Measurements from ENCODE around the gene INSRR. TPM values are rescaled to one million over a fixed set of nuclear protein-coding genes. Genes with fewer than 3 reads are reported as not detected.

INSRR gene
- total and polyA plus RNA-seq, 9 of the 15 experiments (the other 6 are each of a cell fraction or from before 2014, with no cell fraction given): 0.03 to 0.18 (median 0.06) TPM; not detected in 3

DNA sequence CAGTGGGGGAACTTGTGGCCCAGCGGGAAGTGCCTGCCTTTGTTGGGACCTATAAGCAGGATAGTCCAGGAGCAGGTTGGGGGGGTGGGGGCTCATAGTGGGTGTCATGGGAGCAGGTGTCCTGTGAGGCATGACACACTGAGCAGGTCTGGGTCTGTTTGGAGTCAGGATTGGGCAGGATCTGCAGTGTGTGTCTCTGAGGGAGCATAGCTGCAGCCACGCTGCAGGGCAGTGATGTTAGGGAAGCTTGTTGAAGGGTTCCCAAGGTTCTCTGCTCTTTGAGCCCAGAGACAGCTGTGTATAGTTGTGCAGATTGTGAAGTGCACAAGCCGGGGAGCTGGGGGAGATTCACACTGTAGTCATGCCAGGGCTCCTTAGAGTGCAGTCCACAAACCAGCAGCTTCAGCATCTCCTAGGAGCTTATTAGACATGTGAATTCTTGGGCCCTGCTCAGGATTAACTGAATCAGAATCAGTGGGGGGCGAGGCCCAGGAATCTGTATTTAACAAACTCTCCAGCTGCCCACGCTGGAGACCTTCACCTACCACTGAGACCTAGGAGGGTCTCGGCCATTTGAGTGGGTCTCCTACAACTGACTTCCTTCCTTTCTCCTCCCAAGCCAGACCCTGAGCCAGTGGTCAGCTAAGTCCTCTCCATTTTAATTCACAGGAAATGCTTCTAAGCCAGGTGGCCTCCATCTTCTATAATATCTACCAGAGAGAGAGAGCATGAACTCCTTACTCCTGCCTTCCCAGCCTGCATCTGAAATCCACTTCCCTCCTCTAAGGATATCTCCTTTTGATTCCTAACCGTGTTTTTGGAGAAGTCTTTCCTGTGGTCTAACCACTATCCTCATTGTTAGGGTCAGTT lies 11.1 kb downstream of the INSRR start:
- no peaks in the 10 kb centered on the region for H3K36me3 ChIP-seq (ENCODE audit: control insufficient read depth, insufficient read depth, low read length)
- no peak overlapping the region for H3K27ac ChIP-seq (ENCODE audit: extremely low read depth, low read depth, low read length)
- peaks cover 12 to 32% of the 10 kb centered on the region in 2 experiments; a peak in 4 of 5 replicates for H3K4me1 ChIP-seq (replicated peaks in 1 of 2; ENCODE audit: control insufficient read depth in 2 of 2, insufficient read depth in 2 of 2, low read length in 2 of 2)
- in situ Hi-C loops (cut with MboI): no loop called here
- no TSS peak for BruUV-seq (replicated peaks)
- ATAC-seq (no peak), DNase-seq (ENCODE audit: extremely low read depth in 1 of 4, low spot score in 3 of 4) (no peak), FAIRE-seq (no peak)
- 0 out of 5 replicates have a peak, but pooled peaks cover 0 to 13% of the 10 kb centered on the region in 2 experiments for H3K27me3 ChIP-seq (ENCODE audit: control insufficient read depth in 2 of 2, insufficient read depth in 2 of 2, low read length in 2 of 2)
- peak; percentile 56 for TF ChIP-seq CBFA2T3 (IDR thresholded peaks at IDR 0.05)
- TF ChIP-seq POLR2A (conservative IDR thresholded peaks at IDR 0.05): peak; percentile 51
- TF ChIP-seq POLR2AphosphoS5 (IDR thresholded peaks at IDR 0.05; ENCODE audit: control insufficient read depth, insufficient read depth, low read depth, low read length): peak; percentile 38; the same call in 1 of the 2 replicates
- no peak for TF ChIP-seq LCOR (CRISPR knock-in tag; IDR thresholded peaks at IDR 0.05)
- H4K20me1 ChIP-seq (replicated peaks; ENCODE audit: control insufficient read depth, insufficient read depth, low read length): no peaks in the 10 kb centered on the region
- H2AFZ ChIP-seq (ENCODE audit: low read depth, low read length): peak overlapping the region; percentile 77; the same call in 1 of the 2 replicates
- H3K9me1 ChIP-seq (ENCODE audit: control insufficient read depth, insufficient read depth, low read length): no peaks in the 10 kb centered on the region
- 13% methylated on average over 7 of the region's 7 CpGs for WGBS (ENCODE audit: insufficient coverage, low coverage, missing lambda C conversion rate)
- no peaks in the 10 kb centered on the region for H3K9me3 ChIP-seq (replicated peaks; ENCODE audit: control insufficient read depth, insufficient read depth, low read depth, low read length)
- intact Hi-C loops (cut with micrococcal nuclease): no loop called here
- 0 out of 2 replicates have a peak overlapping the region, but pooled peaks have one; percentile 46 for H3K4me2 ChIP-seq (ENCODE audit: insufficient read depth, low read length)
- no peak overlapping the region for H3K4me3 ChIP-seq
- H3K9ac ChIP-seq (ENCODE audit: insufficient read depth in 1 of 2, low read depth in 2 of 2, low read length in 2 of 2): no peak overlapping the region
- no peaks in the 10 kb centered on the region for H3K79me2 ChIP-seq (ENCODE audit: control insufficient read depth, insufficient read depth, low read length)
- ChIA-PET CTCF (ENCODE audit: low intra/inter-chr PET ratio) (no interaction called here), POLR2A (interaction anchor here (0.6 to 2.9 kb wide), 2 partner anchors 8 to 11 kb away, joined by 4 to 10 read pairs; partner anchors contain the start of gene INSRR)

DNA sequence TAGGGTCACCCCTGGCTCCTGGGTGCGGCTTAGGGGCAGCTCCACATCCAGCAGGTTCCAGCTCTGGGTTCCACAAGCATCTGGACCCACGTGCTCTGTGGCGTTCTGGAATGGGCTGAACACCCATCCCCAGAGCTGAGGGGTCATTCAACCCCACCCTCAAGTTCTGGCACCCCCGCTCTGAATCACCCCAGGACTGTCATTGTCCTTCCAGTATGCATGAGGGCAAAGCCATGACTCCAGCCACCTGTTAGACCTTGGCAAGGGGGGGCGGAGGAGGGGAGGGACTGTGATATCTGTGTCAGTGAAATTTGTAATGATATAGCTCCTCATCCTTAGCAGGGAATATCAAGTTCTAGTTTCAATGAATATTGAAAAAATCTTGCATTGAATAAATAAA lies 12.3 kb downstream of the INSRR start:
- Histone ChIP-seq H2AFZ (ENCODE audit: low read depth, low read length) (no peak overlapping the region), H3K9ac (ENCODE audit: insufficient read depth in 1 of 2, low read depth in 2 of 2, low read length in 2 of 2) (no peak overlapping the region; a peak in 1 of 4 replicates), H3K27me3 (ENCODE audit: control insufficient read depth in 2 of 2, insufficient read depth in 2 of 2, low read length in 2 of 2) (0 out of 5 replicates have a peak, but pooled peaks cover 0 to 13% of the 10 kb centered on the region in 2 experiments), H3K27ac (ENCODE audit: extremely low read depth, low read depth, low read length) (no peak overlapping the region), H4K20me1 (replicated peaks; ENCODE audit: control insufficient read depth, insufficient read depth, low read length) (no peaks in the 10 kb centered on the region), H3K4me2 (ENCODE audit: insufficient read depth, low read length) (no peak overlapping the region), H3K36me3 (ENCODE audit: control insufficient read depth, insufficient read depth, low read length) (no peaks in the 10 kb centered on the region), H3K9me3 (replicated peaks; ENCODE audit: control insufficient read depth, insufficient read depth, low read depth, low read length) (no peaks in the 10 kb centered on the region), H3K4me1 (replicated peaks in 1 of 2; ENCODE audit: control insufficient read depth in 2 of 2, insufficient read depth in 2 of 2, low read length in 2 of 2) (peaks cover 9 to 22% of the 10 kb centered on the region in 2 experiments; a peak in 4 of 5 replicates), H3K9me1 (ENCODE audit: control insufficient read depth, insufficient read depth, low read length) (no peaks in the 10 kb centered on the region), H3K4me3 (no peak overlapping the region), H3K79me2 (ENCODE audit: control insufficient read depth, insufficient read depth, low read length) (no peaks in the 10 kb centered on the region)
- BruUV-seq (replicated peaks): no TSS peak
- POLR2A ChIA-PET: interaction anchor here (0.6 to 2.9 kb wide), 4 partner anchors 12 to 251 kb away, joined by 3 to 10 read pairs (median 4); partner anchors contain the start of gene INSRR
- in situ Hi-C loops (cut with MboI) (no loop called here), intact Hi-C loops (cut with micrococcal nuclease) (no loop called here)
- 13% methylated on average over 5 of the region's 5 CpGs for WGBS (ENCODE audit: insufficient coverage, low coverage, missing lambda C conversion rate)
- DNase-seq (ENCODE audit: extremely low read depth in 1 of 4, low spot score in 3 of 4): no peak
- TF ChIP-seq SMAD4 (CRISPR knock-in tag; conservative IDR thresholded peaks at IDR 0.05) (no peak), ZNF146 (CRISPR knock-in tag; IDR thresholded peaks at IDR 0.05; ENCODE audit: unreplicated experiment) (no peak), ZNF41 (CRISPR knock-in tag; conservative IDR thresholded peaks at IDR 0.05) (no peak), NCOA2 (IDR thresholded peaks at IDR 0.05; ENCODE audit: partially characterized antibody in 2 of 2) (no peak), PTRF (tag; IDR thresholded peaks at IDR 0.05) (no peak), ZNF551 (CRISPR knock-in tag; IDR thresholded peaks at IDR 0.05) (no peak)
- TF ChIP-seq, protein P1, sequence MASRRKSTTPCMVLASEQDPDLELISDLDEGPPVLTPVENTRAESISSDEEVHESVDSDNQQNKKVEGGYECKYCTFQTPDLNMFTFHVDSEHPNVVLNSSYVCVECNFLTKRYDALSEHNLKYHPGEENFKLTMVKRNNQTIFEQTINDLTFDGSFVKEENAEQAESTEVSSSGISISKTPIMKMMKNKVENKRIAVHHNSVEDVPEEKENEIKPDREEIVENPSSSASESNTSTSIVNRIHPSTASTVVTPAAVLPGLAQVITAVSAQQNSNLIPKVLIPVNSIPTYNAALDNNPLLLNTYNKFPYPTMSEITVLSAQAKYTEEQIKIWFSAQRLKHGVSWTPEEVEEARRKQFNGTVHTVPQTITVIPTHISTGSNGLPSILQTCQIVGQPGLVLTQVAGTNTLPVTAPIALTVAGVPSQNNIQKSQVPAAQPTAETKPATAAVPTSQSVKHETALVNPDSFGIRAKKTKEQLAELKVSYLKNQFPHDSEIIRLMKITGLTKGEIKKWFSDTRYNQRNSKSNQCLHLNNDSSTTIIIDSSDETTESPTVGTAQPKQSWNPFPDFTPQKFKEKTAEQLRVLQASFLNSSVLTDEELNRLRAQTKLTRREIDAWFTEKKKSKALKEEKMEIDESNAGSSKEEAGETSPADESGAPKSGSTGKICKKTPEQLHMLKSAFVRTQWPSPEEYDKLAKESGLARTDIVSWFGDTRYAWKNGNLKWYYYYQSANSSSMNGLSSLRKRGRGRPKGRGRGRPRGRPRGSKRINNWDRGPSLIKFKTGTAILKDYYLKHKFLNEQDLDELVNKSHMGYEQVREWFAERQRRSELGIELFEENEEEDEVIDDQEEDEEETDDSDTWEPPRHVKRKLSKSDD (conservative IDR thresholded peaks at IDR 0.05; ENCODE audit: low read length): no peak
- CTCF ChIA-PET (ENCODE audit: low intra/inter-chr PET ratio): no interaction called here
- no peak for FAIRE-seq
- no peak for ATAC-seq

Data from K562 (cell line).